ENCODE measurements around the gene CRY1. TPM values are rescaled to one million over a fixed set of nuclear protein-coding genes. Genes with fewer than 3 reads are reported as not detected.
A peak's percentile ranks its signal among the peaks of the same experiment; 100 is the strongest.

Gene CRY1
- polyA plus RNA-seq, 1 of the 3 experiments (the other 2 are of a cell fraction), result 4.9 TPM

- H3K4me2 ChIP-seq, result no peak overlapping the region
- POLR2A ChIA-PET, result no interaction called here
- no peaks in the 10 kb centered on the region for H3K79me2 ChIP-seq (ENCODE audit: insufficient read depth)
- no peaks in the 10 kb centered on the region for H3K36me3 ChIP-seq (replicated peaks in 1 of 2; ENCODE audit: control insufficient read depth in 1 of 2, insufficient read depth in 2 of 2, low read length in 1 of 2)
- peak overlapping the region in 1 of 2 experiments; percentile 8; a peak in 1 of 4 replicates for H3K27ac ChIP-seq (ENCODE audit: low read depth in 2 of 2, low read length in 1 of 2)
- H3K4me1 ChIP-seq (ENCODE audit: control insufficient read depth in 1 of 2, insufficient read depth in 2 of 2, low read depth in 1 of 2, low read length in 1 of 2), result peaks cover 0 to 9% of the 10 kb centered on the region in 2 experiments; a peak in 1 of 4 replicates
- H3K27me3 ChIP-seq (ENCODE audit: insufficient read depth), result no peaks in the 10 kb centered on the region
- peak; percentile 54 for TF ChIP-seq GATA2 (CRISPR knock-in tag; IDR thresholded peaks at IDR 0.05)
- peak; percentile 42; the same call in 1 of the 2 replicates for TF ChIP-seq RCOR1 (IDR thresholded peaks at IDR 0.05; ENCODE audit: low read length)
- TF ChIP-seq EP300 (IDR thresholded peaks at IDR 0.05; ENCODE audit: borderline replicate concordance in 1 of 2, low read depth in 1 of 2, low read length in 1 of 2), result peak in 1 of 2 experiments; percentile 54; a peak in 1 of 4 replicates
- TF ChIP-seq, protein P1, sequence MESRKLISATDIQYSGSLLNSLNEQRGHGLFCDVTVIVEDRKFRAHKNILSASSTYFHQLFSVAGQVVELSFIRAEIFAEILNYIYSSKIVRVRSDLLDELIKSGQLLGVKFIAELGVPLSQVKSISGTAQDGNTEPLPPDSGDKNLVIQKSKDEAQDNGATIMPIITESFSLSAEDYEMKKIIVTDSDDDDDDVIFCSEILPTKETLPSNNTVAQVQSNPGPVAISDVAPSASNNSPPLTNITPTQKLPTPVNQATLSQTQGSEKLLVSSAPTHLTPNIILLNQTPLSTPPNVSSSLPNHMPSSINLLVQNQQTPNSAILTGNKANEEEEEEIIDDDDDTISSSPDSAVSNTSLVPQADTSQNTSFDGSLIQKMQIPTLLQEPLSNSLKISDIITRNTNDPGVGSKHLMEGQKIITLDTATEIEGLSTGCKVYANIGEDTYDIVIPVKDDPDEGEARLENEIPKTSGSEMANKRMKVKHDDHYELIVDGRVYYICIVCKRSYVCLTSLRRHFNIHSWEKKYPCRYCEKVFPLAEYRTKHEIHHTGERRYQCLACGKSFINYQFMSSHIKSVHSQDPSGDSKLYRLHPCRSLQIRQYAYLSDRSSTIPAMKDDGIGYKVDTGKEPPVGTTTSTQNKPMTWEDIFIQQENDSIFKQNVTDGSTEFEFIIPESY (IDR thresholded peaks at IDR 0.05; ENCODE audit: borderline replicate concordance, low read depth), result no peak
- TF ChIP-seq MXI1 (IDR thresholded peaks at IDR 0.05; ENCODE audit: low read depth, low read length), result no peak
- peak; percentile 19 for TF ChIP-seq RAD21 (IDR thresholded peaks at IDR 0.05; ENCODE audit: low read length)
- TF ChIP-seq RFX5 (IDR thresholded peaks at IDR 0.05; ENCODE audit: low read length), result no peak
- no peak for TF ChIP-seq POLR2AphosphoS5 (IDR thresholded peaks at IDR 0.05; ENCODE audit: low read depth, low read length)
- H3K9me2 ChIP-seq, result no peaks in the 10 kb centered on the region
- H3K9ac ChIP-seq, result no peak overlapping the region
- CTCF ChIA-PET, result interaction anchor here (0.9 to 1.3 kb wide), 3 partner anchors 180 to 468 kb away, joined by 3 to 5 read pairs (median 3); no protein-coding TSS in a partner anchor
- no peaks in the 10 kb centered on the region for H3F3A ChIP-seq (replicated peaks; ENCODE audit: insufficient read depth)
- DNase-seq, result peak; percentile 26
- 62% methylated on average over 3 of the region's 3 CpGs for WGBS (ENCODE audit: low lambda C conversion rate)
- H4K20me1 ChIP-seq (ENCODE audit: insufficient read depth), result no peaks in the 10 kb centered on the region
- H2AFZ ChIP-seq (ENCODE audit: low read depth), result no peak overlapping the region
- H3K9me3 ChIP-seq, result no peaks in the 10 kb centered on the region
- H3K4me3 ChIP-seq (ENCODE audit: low read depth in 2 of 2, low read length in 1 of 2), result no peak overlapping the region
Observed at GRCh38 chr12:107138990-107139389, 45.6 kb upstream of the CRY1 start.

DNA sequence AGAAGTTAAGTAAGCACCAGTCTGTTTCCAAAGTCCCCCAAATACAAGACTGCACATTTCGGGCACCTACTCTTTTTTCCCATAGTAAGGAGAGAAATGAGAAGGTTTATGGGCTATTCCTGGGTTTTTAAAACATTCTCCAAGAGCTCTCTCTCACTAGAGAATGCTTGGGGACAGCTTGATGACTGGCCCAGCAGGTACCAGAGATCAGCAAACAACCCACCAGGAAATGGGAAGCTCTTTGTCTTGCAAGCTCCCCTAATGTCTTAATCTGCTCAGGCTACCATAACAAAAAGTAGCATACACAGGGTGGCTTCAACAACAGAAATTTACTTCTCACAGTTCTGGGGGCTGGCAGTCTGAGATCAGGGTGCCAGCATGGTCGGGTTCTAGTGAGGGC lies 41.8 kb upstream of the CRY1 start:
- Histone ChIP-seq H3K9ac (no peak overlapping the region), H3K36me3 (replicated peaks in 1 of 2; ENCODE audit: control insufficient read depth in 1 of 2, insufficient read depth in 2 of 2, low read length in 1 of 2) (no peaks in the 10 kb centered on the region), H2AFZ (ENCODE audit: low read depth) (no peak overlapping the region), H3K4me3 (ENCODE audit: low read depth in 2 of 2, low read length in 1 of 2) (no peak overlapping the region), H3K4me2 (no peak overlapping the region), H3K27ac (ENCODE audit: low read depth in 2 of 2, low read length in 1 of 2) (no peak overlapping the region), H3K9me2 (no peaks in the 10 kb centered on the region), H3K9me3 (no peaks in the 10 kb centered on the region), H3K79me2 (ENCODE audit: insufficient read depth) (no peaks in the 10 kb centered on the region), H3K27me3 (ENCODE audit: insufficient read depth) (no peaks in the 10 kb centered on the region), H4K20me1 (ENCODE audit: insufficient read depth) (no peaks in the 10 kb centered on the region), H3F3A (replicated peaks; ENCODE audit: insufficient read depth) (no peaks in the 10 kb centered on the region), H3K4me1 (ENCODE audit: control insufficient read depth in 1 of 2, insufficient read depth in 2 of 2, low read depth in 1 of 2, low read length in 1 of 2) (peaks cover 0 to 18% of the 10 kb centered on the region in 2 experiments; a peak in 2 of 4 replicates)
- no peak for TF ChIP-seq EZH2phosphoT487 (IDR thresholded peaks at IDR 0.05; ENCODE audit: borderline replicate concordance, low read depth)
- 55% methylated on average over 2 of the region's 2 CpGs for WGBS (ENCODE audit: low lambda C conversion rate)
- CTCF ChIA-PET, result interaction anchor here (0.9 to 13.4 kb wide), 5 partner anchors 182 to 479 kb away, joined by 3 to 361 read pairs (median 6); no protein-coding TSS in a partner anchor
- DNase-seq, result no peak
- POLR2A ChIA-PET, result no interaction called here

DNA sequence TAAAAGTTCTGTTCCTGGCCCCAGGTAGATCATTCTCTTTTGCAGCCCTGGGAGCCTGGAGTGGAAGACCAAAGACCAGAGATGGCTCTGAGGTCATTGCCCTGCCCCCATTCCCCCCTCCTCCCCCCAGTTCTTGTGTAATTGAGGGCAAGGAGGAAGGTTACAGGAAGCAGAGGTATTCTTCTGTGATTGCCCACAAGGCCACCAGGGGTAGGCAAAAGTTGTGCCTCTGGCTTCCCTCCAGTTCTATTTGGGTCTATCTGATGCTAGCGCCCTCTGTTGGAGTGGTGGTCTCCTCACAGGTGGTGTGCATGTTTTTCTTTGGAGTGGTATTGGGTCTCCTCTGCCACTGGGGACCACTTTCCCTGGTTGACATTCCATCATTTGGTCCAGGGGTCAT lies 41.2 kb upstream of the CRY1 start:
- H2AFZ ChIP-seq (ENCODE audit: low read depth), result no peak overlapping the region
- H3K27me3 ChIP-seq (ENCODE audit: insufficient read depth), result no peaks in the 10 kb centered on the region
- H3K79me2 ChIP-seq (ENCODE audit: insufficient read depth), result no peaks in the 10 kb centered on the region
- no peaks in the 10 kb centered on the region for H3K9me3 ChIP-seq
- POLR2A ChIA-PET, result no interaction called here
- TF ChIP-seq ELF1 (IDR thresholded peaks at IDR 0.05) (no peak), CTCF (IDR thresholded peaks at IDR 0.05) (peak; percentile 41)
- H3K27ac ChIP-seq (ENCODE audit: low read depth in 2 of 2, low read length in 1 of 2), result no peak overlapping the region
- CTCF ChIA-PET, result interaction anchor here (0.9 to 13.4 kb wide), 6 partner anchors 183 to 480 kb away, joined by 4 to 361 read pairs (median 6); no protein-coding TSS in a partner anchor
- no peak overlapping the region for H3K9ac ChIP-seq
- H3K9me2 ChIP-seq, result no peaks in the 10 kb centered on the region
- no peak for DNase-seq
- no peak overlapping the region for H3K4me2 ChIP-seq
- H3K4me3 ChIP-seq (ENCODE audit: low read depth in 2 of 2, low read length in 1 of 2), result no peak overlapping the region
- WGBS (ENCODE audit: low lambda C conversion rate), result 70% methylated on average over 1 of the region's 1 CpG
- no peaks in the 10 kb centered on the region for H3K36me3 ChIP-seq (replicated peaks in 1 of 2; ENCODE audit: control insufficient read depth in 1 of 2, insufficient read depth in 2 of 2, low read length in 1 of 2)
- H3F3A ChIP-seq (replicated peaks; ENCODE audit: insufficient read depth), result no peaks in the 10 kb centered on the region
- H3K4me1 ChIP-seq (ENCODE audit: control insufficient read depth in 1 of 2, insufficient read depth in 2 of 2, low read depth in 1 of 2, low read length in 1 of 2), result peaks cover 0 to 17% of the 10 kb centered on the region in 2 experiments; a peak in 2 of 4 replicates
- no peaks in the 10 kb centered on the region for H4K20me1 ChIP-seq (ENCODE audit: insufficient read depth)
